Panc1 (cell line): ENCODE measurements around the gene ZFYVE26. TPM values are rescaled to one million over a fixed set of nuclear protein-coding genes. Genes with fewer than 3 reads are reported as not detected.

Experiments used
- ATAC-seq: fragments of 200-7000 bp; cut with Tn5 transposase; 2 replicates; pipeline ENCODE4 v1.9.1; 2020; ENCODE audit warnings: mild to moderate bottlenecking, moderate library complexity
- BruUV-seq: library from RNA; stranded (reverse); fragments of 400-500 nt; replicated peaks from 2 replicates; lab custom pipeline; 2021; lab: Mats Ljungman, UMichigan
- CTCF ChIA-PET: fragments of 300-600 bp; sonication (Branson Sonifier 250); formaldehyde crosslinking; loops from one replicate; lab custom pipeline; 2022; ENCODE audit warnings: antibody characterized with exemption; lab: Charles Lee
- POLR2A ChIA-PET: fragments of 300-600 bp; sonication (Branson Sonifier 250); formaldehyde crosslinking; loops from one replicate; lab custom pipeline; 2022; ENCODE audit warnings: antibody characterized with exemption; lab: Charles Lee
- DNase-seq: peaks from one replicate; pipeline ENCODE4 v3.0.0-alpha.2; 2010; ENCODE audit warnings: low read depth, low spot score
- H3K27ac ChIP-seq: 2 replicates; pipeline ENCODE4 v1.5.1; 2011; ENCODE audit warnings: mild to moderate bottlenecking, low read length, inconsistent platforms
- H3K27me3 ChIP-seq: fragments of 200-500 bp; sonication (Bioruptor generic); 2 replicates; pipeline ENCODE4 v1.6.0; 2014; ENCODE audit warnings: low read length, inconsistent platforms; ENCODE audit not compliant: control insufficient read depth, insufficient read depth
- H3K36me3 ChIP-seq: fragments of 200-500 bp; sonication (Bioruptor generic); 2 replicates; pipeline ENCODE4 v1.5.1; 2014; ENCODE audit warnings: inconsistent platforms, mild to moderate bottlenecking, low read length, moderate library complexity; ENCODE audit not compliant: control insufficient read depth, insufficient read depth
- H3K4me1 ChIP-seq: 2 replicates; pipeline ENCODE4 v1.5.1; 2011; ENCODE audit warnings: inconsistent platforms, mild to moderate bottlenecking, low read length, moderate library complexity; ENCODE audit not compliant: control insufficient read depth, insufficient read depth
- H3K4me3 ChIP-seq, 2 experiments: 2 replicates each; pipeline ENCODE4 v1.5.1; 2011 to 2012; ENCODE audit warnings: low read depth in 2 of 2, low read length in 2 of 2, mild to moderate bottlenecking in 2 of 2, inconsistent platforms in 1 of 2, moderate library complexity in 1 of 2
- H3K9me3 ChIP-seq: fragments of 200-500 bp; sonication (Bioruptor generic); 2 replicates; pipeline ENCODE4 v1.5.1; 2014; ENCODE audit warnings: low read depth, mild to moderate bottlenecking, inconsistent platforms, low read length, moderate library complexity; ENCODE audit not compliant: control insufficient read depth, insufficient read depth
- CTCF ChIP-seq: fragments of 450-650 bp; IDR thresholded peaks from 2 replicates; pipeline ENCODE4 v1.5.1; 2017; ENCODE audit warnings: mild to moderate bottlenecking
- POLR2AphosphoS5 ChIP-seq: IDR thresholded peaks from 2 replicates; pipeline ENCODE4 v1.6.1; 2012; ENCODE audit warnings: mild to moderate bottlenecking, low read depth, low read length, moderate library complexity
- REST ChIP-seq, 2 experiments: IDR thresholded peaks; 2 replicates each; pipeline ENCODE4 v1.6.1; 2011 to 2012; ENCODE audit warnings: low read depth in 2 of 2, control low read depth in 1 of 2, low read length in 1 of 2, mild to moderate bottlenecking in 1 of 2, moderate library complexity in 1 of 2; ENCODE audit not compliant: insufficient read depth in 1 of 2
- SIN3A ChIP-seq: IDR thresholded peaks from 2 replicates; pipeline ENCODE4 v1.6.1; 2012; ENCODE audit warnings: low read depth, mild to moderate bottlenecking, low read length, moderate library complexity, borderline replicate concordance; ENCODE audit not compliant: insufficient read depth
- TCF7L2 ChIP-seq: IDR thresholded peaks from 2 replicates; pipeline ENCODE4 v1.6.1; 2011; ENCODE audit warnings: mild to moderate bottlenecking, low read depth, low read length, inconsistent platforms
- in situ Hi-C: cut with HindIII; loops from 2 replicates; pipeline ENCODE4 v1.10.0; 2016; ENCODE audit warnings: low sequenced_read_pairs, low pct_unique_long_range_greater_than_20kb
- intact Hi-C: fragments of 100-400 bp; cut with micrococcal nuclease; formaldehyde crosslinking; loops from one replicate; pipeline ENCODE4 v1.10.0; 2022; ENCODE audit not compliant: unreplicated experiment
- total RNA-seq: library from RNA; stranded (reverse); gene quantifications from one replicate; pipeline ENCODE4 v1.2.1, GENCODE V29; 2021; ENCODE audit not compliant: unreplicated experiment

Gene ZFYVE26
- total RNA-seq, 1 experiment from 2014 or later: 17.3 TPM

GRCh38 chr14:67718265-67718664 lies 98.1 kb downstream of the ZFYVE26 start:
- ChIA-PET POLR2A (no interaction called here), CTCF (no interaction called here)
- no peaks in the 10 kb centered on the region for H3K36me3 ChIP-seq
- TF ChIP-seq CTCF: no peak
- H3K27ac ChIP-seq: no peak overlapping the region
- no peak for DNase-seq
- no peaks in the 10 kb centered on the region; the same call in 1 of the 2 replicates for H3K27me3 ChIP-seq
- no peaks in the 10 kb centered on the region for H3K4me1 ChIP-seq
- in situ Hi-C loops (no loop called here), intact Hi-C loops (no loop called here)
- H3K9me3 ChIP-seq: no peaks in the 10 kb centered on the region
- ATAC-seq: no peak
- H3K4me3 ChIP-seq: no peak overlapping the region
- BruUV-seq: no TSS peak

- no peak for ATAC-seq
- DNase-seq: no peak
- ChIA-PET CTCF (no interaction called here), POLR2A (no interaction called here)
- Histone ChIP-seq H3K4me3 (no peak overlapping the region), H3K4me1 (no peaks in the 10 kb centered on the region), H3K27me3 (no peaks in the 10 kb centered on the region; the same call in 1 of the 2 replicates), H3K27ac (no peak overlapping the region), H3K9me3 (no peaks in the 10 kb centered on the region), H3K36me3 (no peaks in the 10 kb centered on the region)
- in situ Hi-C loops: no loop called here
- intact Hi-C loops: no loop called here
- no peak for TF ChIP-seq POLR2AphosphoS5
- no peak for TF ChIP-seq TCF7L2
- TF ChIP-seq REST (IDR thresholded peaks at IDR 0.05; ENCODE audit: insufficient read depth in 1 of 2, low read depth in 2 of 2, low read length in 1 of 2): no peak
- no peak for TF ChIP-seq SIN3A
- TF ChIP-seq CTCF: no peak
- no TSS peak for BruUV-seq
Observed at GRCh38 chr14:67717048-67717447, 99.3 kb downstream of the ZFYVE26 start.

- ChIA-PET POLR2A (no interaction called here), CTCF (no interaction called here)
Observed at GRCh38 chr14:67710209-67710608, 106.2 kb downstream of the ZFYVE26 start.

More at GRCh38 chr14:67710209-67710608, 106.2 kb downstream of the ZFYVE26 start:
- Histone ChIP-seq H3K27ac (no peak overlapping the region), H3K4me3 (no peak overlapping the region), H3K27me3 (no peaks in the 10 kb centered on the region), H3K4me1 (no peaks in the 10 kb centered on the region), H3K36me3 (no peaks in the 10 kb centered on the region), H3K9me3 (no peaks in the 10 kb centered on the region; the same call in 1 of the 2 replicates)
- DNase-seq (no peak), ATAC-seq (no peak)
- intact Hi-C loops: no loop called here
- in situ Hi-C loops: no loop called here
- BruUV-seq: no TSS peak
- TF ChIP-seq POLR2AphosphoS5 (no peak), TCF7L2 (no peak), SIN3A (no peak), CTCF (no peak), REST (IDR thresholded peaks at IDR 0.05; ENCODE audit: insufficient read depth in 1 of 2, low read depth in 2 of 2, low read length in 1 of 2) (no peak)
